ENCODE measurements around the gene ADRM1.

ADRM1 gene

DNA sequence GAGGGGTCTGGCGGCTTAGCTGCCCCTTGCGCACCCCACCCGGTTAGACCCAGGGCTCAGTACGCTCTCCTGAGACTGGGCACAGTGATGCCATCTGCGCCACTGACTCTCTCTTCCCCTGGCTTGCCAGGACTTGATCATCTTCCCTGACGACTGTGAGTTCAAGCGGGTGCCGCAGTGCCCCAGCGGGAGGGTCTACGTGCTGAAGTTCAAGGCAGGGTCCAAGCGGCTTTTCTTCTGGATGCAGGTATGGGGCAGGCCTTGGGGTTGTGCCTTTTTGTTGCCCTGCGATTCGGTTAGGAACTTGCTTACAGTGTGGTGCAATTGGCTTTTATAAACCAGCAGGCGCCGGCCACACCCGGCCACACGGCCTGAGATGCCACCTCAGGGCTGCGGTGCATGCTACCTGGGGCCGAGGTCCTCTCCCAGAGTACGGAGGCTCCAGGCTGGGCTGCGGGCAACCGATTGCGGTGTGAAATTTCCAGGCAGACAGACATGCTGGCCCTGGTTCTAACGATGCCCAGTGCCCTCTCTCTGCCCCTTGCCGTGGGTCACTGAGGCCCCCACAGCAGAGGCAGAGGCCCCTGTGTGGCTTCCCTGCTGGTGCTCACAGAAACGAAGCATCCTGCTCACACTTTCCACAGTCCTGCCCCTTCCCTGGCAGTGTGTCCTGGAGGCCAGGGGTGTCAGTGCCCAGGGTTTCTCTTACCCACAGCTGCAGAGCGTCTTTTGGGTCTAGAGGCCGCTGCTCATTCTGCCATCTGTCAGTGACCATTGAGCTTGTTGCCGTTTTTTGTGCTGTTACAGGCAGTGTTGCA lies 1.7 kb downstream of the ADRM1 start:
- Histone ChIP-seq H3K27ac (ENCODE audit: insufficient read depth, low read depth, low read length, poor library complexity, severe bottlenecking) (no peak overlapping the region), H3K4me3 (ENCODE audit: insufficient read depth, low read depth, low read length) (peak overlapping the region; percentile 93), H3K27me3 (ENCODE audit: control insufficient read depth, insufficient read depth, low read length, poor library complexity, severe bottlenecking) (no peaks in the 10 kb centered on the region), H3K4me1 (ENCODE audit: control insufficient read depth, insufficient read depth, low read length) (peaks cover 8% of the 10 kb centered on the region), H3K9me3 (ENCODE audit: control insufficient read depth, low read length) (no peaks in the 10 kb centered on the region), H3K36me3 (ENCODE audit: control insufficient read depth, insufficient read depth, low read length) (peaks cover 24% of the 10 kb centered on the region)
- WGBS, 2 experiments = 91% methylated on average over 29 of the region's 29 CpGs

DNA sequence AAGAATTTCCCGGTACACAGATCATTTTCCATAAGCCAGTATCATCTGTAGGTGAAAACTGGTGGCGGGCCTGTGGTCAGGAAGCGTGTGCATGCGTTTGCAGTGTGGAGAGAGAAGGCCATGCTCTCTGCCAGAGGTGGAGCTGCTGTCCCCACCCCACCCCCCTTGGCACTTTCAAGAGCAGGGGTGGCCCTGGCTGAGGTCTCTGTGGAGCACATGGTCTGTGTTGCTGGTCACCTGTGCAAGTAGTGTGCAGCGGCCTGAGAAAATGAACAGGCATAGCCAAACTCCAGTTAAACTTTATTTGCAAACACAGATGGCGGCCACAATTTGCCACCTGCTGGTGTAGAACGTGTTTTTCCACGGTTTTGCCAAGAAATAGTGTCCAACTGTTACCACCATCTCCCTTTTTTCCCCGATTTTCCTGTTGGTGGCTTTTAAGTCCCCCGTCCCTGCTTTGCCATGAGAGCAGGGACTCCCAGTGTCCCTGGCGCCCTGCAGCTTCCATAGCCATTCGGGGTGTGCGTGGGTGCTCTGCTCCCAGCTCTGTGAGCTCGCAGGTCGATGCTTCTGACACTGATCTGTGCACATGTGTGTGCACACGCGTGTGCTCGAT lies 2.5 kb downstream of the ADRM1 start:
- peaks cover 8% of the 10 kb centered on the region for H3K4me1 ChIP-seq (ENCODE audit: control insufficient read depth, insufficient read depth, low read length)
- peaks cover 24% of the 10 kb centered on the region for H3K36me3 ChIP-seq (ENCODE audit: control insufficient read depth, insufficient read depth, low read length)
- H3K27me3 ChIP-seq (ENCODE audit: control insufficient read depth, insufficient read depth, low read length, poor library complexity, severe bottlenecking) = no peaks in the 10 kb centered on the region
- no peak overlapping the region for H3K4me3 ChIP-seq (ENCODE audit: insufficient read depth, low read depth, low read length)
- no peak overlapping the region for H3K27ac ChIP-seq (ENCODE audit: insufficient read depth, low read depth, low read length, poor library complexity, severe bottlenecking)
- no peaks in the 10 kb centered on the region for H3K9me3 ChIP-seq (ENCODE audit: control insufficient read depth, low read length)
- WGBS, 2 experiments = 91% methylated on average over 18 of the region's 18 CpGs

GRCh38 chr20:62305765-62306413 lies 3.1 kb downstream of the ADRM1 start:
- H3K4me1 ChIP-seq (ENCODE audit: control insufficient read depth, insufficient read depth, low read length) = peaks cover 8% of the 10 kb centered on the region
- H3K27me3 ChIP-seq (ENCODE audit: control insufficient read depth, insufficient read depth, low read length, poor library complexity, severe bottlenecking) = no peaks in the 10 kb centered on the region
- H3K36me3 ChIP-seq (ENCODE audit: control insufficient read depth, insufficient read depth, low read length) = peaks cover 24% of the 10 kb centered on the region
- 93% methylated on average over 33 of the region's 33 CpGs for WGBS, 2 experiments
- no peaks in the 10 kb centered on the region for H3K9me3 ChIP-seq (ENCODE audit: control insufficient read depth, low read length)
- no peak overlapping the region for H3K4me3 ChIP-seq (ENCODE audit: insufficient read depth, low read depth, low read length)
- no peak overlapping the region for H3K27ac ChIP-seq (ENCODE audit: insufficient read depth, low read depth, low read length, poor library complexity, severe bottlenecking)

- Histone ChIP-seq H3K4me3 (ENCODE audit: insufficient read depth, low read depth, low read length) (no peak overlapping the region), H3K4me1 (ENCODE audit: control insufficient read depth, insufficient read depth, low read length) (peaks cover 8% of the 10 kb centered on the region), H3K36me3 (ENCODE audit: control insufficient read depth, insufficient read depth, low read length) (peaks cover 24% of the 10 kb centered on the region), H3K9me3 (ENCODE audit: control insufficient read depth, low read length) (no peaks in the 10 kb centered on the region), H3K27ac (ENCODE audit: insufficient read depth, low read depth, low read length, poor library complexity, severe bottlenecking) (no peak overlapping the region), H3K27me3 (ENCODE audit: control insufficient read depth, insufficient read depth, low read length, poor library complexity, severe bottlenecking) (no peaks in the 10 kb centered on the region)
- 94 to 95% methylated on average over 27 of the region's 27 CpGs for WGBS, 2 experiments
Measured at GRCh38 chr20:62306414-62307187, 3.8 kb downstream of the ADRM1 start.

GRCh38 chr20:62307226-62308101 lies 4.7 kb downstream of the ADRM1 start:
- 95 to 96% methylated on average over 42 of the region's 42 CpGs for WGBS, 2 experiments
- peaks cover 29% of the 10 kb centered on the region for H3K36me3 ChIP-seq (ENCODE audit: control insufficient read depth, insufficient read depth, low read length)
- no peak overlapping the region for H3K27ac ChIP-seq (ENCODE audit: insufficient read depth, low read depth, low read length, poor library complexity, severe bottlenecking)
- H3K9me3 ChIP-seq (ENCODE audit: control insufficient read depth, low read length) = no peaks in the 10 kb centered on the region
- no peak overlapping the region for H3K4me3 ChIP-seq (ENCODE audit: insufficient read depth, low read depth, low read length)
- peaks cover 8% of the 10 kb centered on the region for H3K4me1 ChIP-seq (ENCODE audit: control insufficient read depth, insufficient read depth, low read length)
- H3K27me3 ChIP-seq (ENCODE audit: control insufficient read depth, insufficient read depth, low read length, poor library complexity, severe bottlenecking) = no peaks in the 10 kb centered on the region

- 94 to 97% methylated on average over 29 of the region's 29 CpGs for WGBS, 2 experiments
- H3K27me3 ChIP-seq (ENCODE audit: control insufficient read depth, insufficient read depth, low read length, poor library complexity, severe bottlenecking) = no peaks in the 10 kb centered on the region
- no peak overlapping the region for H3K27ac ChIP-seq (ENCODE audit: insufficient read depth, low read depth, low read length, poor library complexity, severe bottlenecking)
- peaks cover 8% of the 10 kb centered on the region for H3K4me1 ChIP-seq (ENCODE audit: control insufficient read depth, insufficient read depth, low read length)
- no peaks in the 10 kb centered on the region for H3K9me3 ChIP-seq (ENCODE audit: control insufficient read depth, low read length)
- H3K4me3 ChIP-seq (ENCODE audit: insufficient read depth, low read depth, low read length) = no peak overlapping the region
- H3K36me3 ChIP-seq (ENCODE audit: control insufficient read depth, insufficient read depth, low read length) = peaks cover 33% of the 10 kb centered on the region
Measured at GRCh38 chr20:62308102-62308822, 5.5 kb downstream of the ADRM1 start.

DNA sequence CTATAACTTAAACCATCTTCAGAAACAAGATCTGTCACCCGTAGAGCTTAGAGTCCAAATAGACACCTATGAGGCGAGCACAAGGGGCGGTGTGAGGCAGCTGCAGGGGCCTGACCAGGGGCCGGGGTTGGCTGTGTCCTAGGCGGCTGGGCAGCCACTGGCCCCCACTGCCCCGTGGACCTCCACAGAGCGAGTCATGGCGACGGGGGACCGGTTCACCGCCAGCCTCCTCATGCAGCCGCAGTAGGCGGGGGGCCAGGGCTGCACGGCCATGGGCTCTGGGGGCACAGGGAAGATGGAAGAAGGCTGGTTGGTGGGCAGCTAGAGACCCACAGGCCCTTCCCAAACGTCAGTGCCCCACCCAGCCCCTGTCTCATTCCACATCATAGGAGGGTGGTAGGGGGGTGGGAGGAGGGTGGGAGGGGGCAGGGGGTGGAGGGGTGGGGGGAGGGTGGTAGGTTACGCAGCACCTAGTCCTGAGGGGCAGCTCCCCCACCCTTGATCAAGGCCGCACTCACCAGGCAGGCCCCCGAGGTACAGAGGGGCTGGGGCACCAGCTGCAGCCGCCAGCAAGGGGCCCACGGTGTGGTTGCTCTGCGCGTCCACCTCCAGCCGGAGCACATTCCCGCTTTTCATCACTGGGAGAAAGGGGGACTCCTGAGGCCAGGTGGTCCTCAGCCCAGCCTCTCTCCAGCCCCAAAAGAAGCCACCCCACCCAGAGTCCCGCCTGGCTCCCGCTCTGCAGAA lies 6.6 kb downstream of the ADRM1 start:
- Histone ChIP-seq H3K27me3 (ENCODE audit: control insufficient read depth, insufficient read depth, low read length, poor library complexity, severe bottlenecking) (no peaks in the 10 kb centered on the region), H3K36me3 (ENCODE audit: control insufficient read depth, insufficient read depth, low read length) (peaks cover 37% of the 10 kb centered on the region), H3K4me1 (ENCODE audit: control insufficient read depth, insufficient read depth, low read length) (peaks cover 2% of the 10 kb centered on the region), H3K4me3 (ENCODE audit: insufficient read depth, low read depth, low read length) (no peak overlapping the region), H3K9me3 (ENCODE audit: control insufficient read depth, low read length) (no peaks in the 10 kb centered on the region), H3K27ac (ENCODE audit: insufficient read depth, low read depth, low read length, poor library complexity, severe bottlenecking) (no peak overlapping the region)
- 92 to 94% methylated on average over 25 of the region's 26 CpGs for WGBS, 2 experiments

DNA sequence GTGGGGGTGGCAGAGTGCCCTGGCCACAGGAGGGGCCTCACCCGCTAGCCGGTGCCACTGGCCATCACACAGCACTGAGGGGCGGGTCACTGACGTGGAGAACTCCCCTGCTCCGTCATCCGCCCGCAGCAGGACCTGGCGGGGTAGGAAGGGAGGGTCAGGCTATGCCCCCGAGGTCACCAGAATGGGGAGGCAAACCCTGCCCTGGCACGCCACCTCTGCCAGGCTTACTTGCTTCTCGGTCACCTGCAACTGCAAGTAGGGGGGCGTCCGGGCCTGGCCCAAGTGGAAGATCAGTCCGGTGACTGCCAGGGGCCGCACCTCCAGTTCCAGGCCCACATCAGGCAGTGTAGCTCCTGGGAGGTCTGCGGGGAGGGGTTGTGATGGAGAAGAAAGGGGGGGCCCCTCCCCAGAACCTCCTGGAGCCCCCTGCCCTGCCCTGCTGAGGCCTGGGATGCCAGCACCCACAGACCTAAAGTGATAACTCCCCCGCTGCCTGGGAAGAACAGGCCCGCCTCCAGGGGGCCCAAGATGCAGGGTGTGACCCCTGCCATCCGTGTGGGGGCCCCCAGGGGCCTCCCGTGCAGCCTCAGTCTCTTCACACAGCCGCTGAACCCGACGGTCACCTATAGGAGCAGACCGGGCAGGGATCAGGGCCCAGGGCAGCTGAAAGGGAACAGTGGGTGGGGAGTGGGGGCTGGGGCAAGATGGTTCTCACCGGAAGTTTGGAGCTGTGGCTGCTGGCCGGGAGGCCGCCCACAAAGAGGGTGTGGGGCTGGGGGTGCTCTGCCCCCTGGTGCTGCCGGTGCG lies 7.4 kb downstream of the ADRM1 start:
- Histone ChIP-seq H3K4me1 (ENCODE audit: control insufficient read depth, insufficient read depth, low read length) (no peaks in the 10 kb centered on the region), H3K27me3 (ENCODE audit: control insufficient read depth, insufficient read depth, low read length, poor library complexity, severe bottlenecking) (no peaks in the 10 kb centered on the region), H3K9me3 (ENCODE audit: control insufficient read depth, low read length) (no peaks in the 10 kb centered on the region), H3K27ac (ENCODE audit: insufficient read depth, low read depth, low read length, poor library complexity, severe bottlenecking) (no peak overlapping the region), H3K4me3 (ENCODE audit: insufficient read depth, low read depth, low read length) (no peak overlapping the region), H3K36me3 (ENCODE audit: control insufficient read depth, insufficient read depth, low read length) (peaks cover 38% of the 10 kb centered on the region)
- 90 to 92% methylated on average over 29 of the region's 29 CpGs for WGBS, 2 experiments
